Rectal smooth muscle tissue (tissue), 1 donor: ENCODE measurements around the gene DCAF7.
A peak's percentile ranks its signal among the peaks of the same experiment; 100 is the strongest.

ENCODE experiments used
- H3K27ac ChIP-seq: one replicate; pipeline ENCODE4 v1.7.0; 2013; ENCODE audit warnings: low read depth, low read length, inconsistent platforms
- H3K27me3 ChIP-seq: one replicate; pipeline ENCODE4 v1.7.0; 2013; ENCODE audit warnings: low read length; ENCODE audit not compliant: control insufficient read depth, insufficient read depth
- H3K36me3 ChIP-seq: one replicate; pipeline ENCODE4 v1.7.0; 2013; ENCODE audit warnings: low read length; ENCODE audit not compliant: control insufficient read depth, insufficient read depth
- H3K4me1 ChIP-seq: one replicate; pipeline ENCODE4 v1.7.0; 2013; ENCODE audit warnings: low read length; ENCODE audit not compliant: control insufficient read depth, insufficient read depth
- H3K4me3 ChIP-seq: one replicate; pipeline ENCODE4 v1.7.0; 2013; ENCODE audit warnings: low read length
- H3K9ac ChIP-seq: one replicate; pipeline ENCODE4 v1.7.0; 2013; ENCODE audit warnings: low read length

Gene DCAF7

GRCh38 chr17:63549946-63550816 lies at the start of gene DCAF7:
Gene DCAF7, plus strand, starts transcription at chr17:63550477. Its CDS starts 201 bp downstream, at chr17:63550678.
- H3K4me1 ChIP-seq = peaks cover 5% of the 10 kb centered on the region
- no peaks in the 10 kb centered on the region for H3K36me3 ChIP-seq
- H3K4me3 ChIP-seq = peak within 1 kb of the TSS; percentile 100
- peak within 1 kb of the TSS; percentile 80 for H3K9ac ChIP-seq
- no peaks in the 10 kb centered on the region for H3K27me3 ChIP-seq
- H3K27ac ChIP-seq = peak within 1 kb of the TSS; percentile 88

- no peaks in the 10 kb centered on the region for H3K27me3 ChIP-seq
- no peaks in the 10 kb centered on the region for H3K36me3 ChIP-seq
- no peak overlapping the region for H3K9ac ChIP-seq
- no peaks in the 10 kb centered on the region for H3K4me1 ChIP-seq
- H3K27ac ChIP-seq = no peak overlapping the region
- no peak overlapping the region for H3K4me3 ChIP-seq
Observed at GRCh38 chr17:63500543-63501390, 49.5 kb upstream of the DCAF7 start.

- no peaks in the 10 kb centered on the region for H3K4me1 ChIP-seq
- no peak overlapping the region for H3K27ac ChIP-seq
- no peak overlapping the region for H3K9ac ChIP-seq
- H3K4me3 ChIP-seq = no peak overlapping the region
- no peaks in the 10 kb centered on the region for H3K27me3 ChIP-seq
- no peaks in the 10 kb centered on the region for H3K36me3 ChIP-seq
Observed at GRCh38 chr17:63503341-63503705, 47.0 kb upstream of the DCAF7 start.

- Histone ChIP-seq H3K36me3 (no peaks in the 10 kb centered on the region), H3K4me3 (no peak overlapping the region), H3K4me1 (no peaks in the 10 kb centered on the region), H3K9ac (no peak overlapping the region), H3K27me3 (no peaks in the 10 kb centered on the region), H3K27ac (no peak overlapping the region)
Observed at GRCh38 chr17:63504261-63504660, 46.0 kb upstream of the DCAF7 start.

GRCh38 chr17:63505341-63505740 lies 44.9 kb upstream of the DCAF7 start:
- H3K4me3 ChIP-seq = no peak overlapping the region
- no peaks in the 10 kb centered on the region for H3K4me1 ChIP-seq
- H3K27ac ChIP-seq = no peak overlapping the region
- no peaks in the 10 kb centered on the region for H3K27me3 ChIP-seq
- no peak overlapping the region for H3K9ac ChIP-seq
- no peaks in the 10 kb centered on the region for H3K36me3 ChIP-seq

- no peaks in the 10 kb centered on the region for H3K36me3 ChIP-seq
- no peak overlapping the region for H3K27ac ChIP-seq
- no peak overlapping the region for H3K4me3 ChIP-seq
- H3K27me3 ChIP-seq = no peaks in the 10 kb centered on the region
- H3K9ac ChIP-seq = no peak overlapping the region
- no peaks in the 10 kb centered on the region for H3K4me1 ChIP-seq
Observed at GRCh38 chr17:63506627-63507026, 43.6 kb upstream of the DCAF7 start.

- Histone ChIP-seq H3K36me3 (no peaks in the 10 kb centered on the region), H3K27ac (no peak overlapping the region), H3K4me1 (no peaks in the 10 kb centered on the region), H3K9ac (no peak overlapping the region), H3K4me3 (no peak overlapping the region), H3K27me3 (no peaks in the 10 kb centered on the region)
Observed at GRCh38 chr17:63511331-63511730, 38.9 kb upstream of the DCAF7 start.

DNA sequence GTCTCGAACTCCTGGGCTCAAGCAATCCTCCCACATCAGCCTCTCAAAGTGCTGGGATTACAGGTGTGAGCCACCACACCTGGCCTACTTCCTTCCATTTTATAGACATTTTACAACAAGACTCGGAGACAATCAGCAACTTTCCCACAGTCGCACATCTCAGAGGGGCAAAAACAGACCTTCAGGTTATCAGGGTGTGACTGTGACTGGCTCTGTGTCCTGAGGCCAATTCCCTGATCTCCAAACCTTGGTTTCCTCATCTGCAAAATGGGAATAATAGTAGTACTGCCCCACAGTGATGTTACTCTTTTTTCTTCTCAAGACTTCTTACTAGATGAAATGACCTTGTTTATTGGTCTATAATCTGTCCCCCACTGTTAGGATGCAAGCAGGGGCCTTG lies 37.9 kb upstream of the DCAF7 start:
- Histone ChIP-seq H3K27ac (no peak overlapping the region), H3K36me3 (no peaks in the 10 kb centered on the region), H3K4me1 (no peaks in the 10 kb centered on the region)

GRCh38 chr17:63512896-63513644 lies 37.2 kb upstream of the DCAF7 start:
- no peaks in the 10 kb centered on the region for H3K4me1 ChIP-seq
- no peaks in the 10 kb centered on the region for H3K36me3 ChIP-seq
- no peaks in the 10 kb centered on the region for H3K27me3 ChIP-seq
- H3K9ac ChIP-seq = no peak overlapping the region
- H3K27ac ChIP-seq = no peak overlapping the region
- H3K4me3 ChIP-seq = no peak overlapping the region

More for the DNA sequence above, 37.9 kb upstream of the DCAF7 start:
- Histone ChIP-seq H3K27me3 (no peaks in the 10 kb centered on the region), H3K4me3 (no peak overlapping the region), H3K9ac (no peak overlapping the region)

DNA sequence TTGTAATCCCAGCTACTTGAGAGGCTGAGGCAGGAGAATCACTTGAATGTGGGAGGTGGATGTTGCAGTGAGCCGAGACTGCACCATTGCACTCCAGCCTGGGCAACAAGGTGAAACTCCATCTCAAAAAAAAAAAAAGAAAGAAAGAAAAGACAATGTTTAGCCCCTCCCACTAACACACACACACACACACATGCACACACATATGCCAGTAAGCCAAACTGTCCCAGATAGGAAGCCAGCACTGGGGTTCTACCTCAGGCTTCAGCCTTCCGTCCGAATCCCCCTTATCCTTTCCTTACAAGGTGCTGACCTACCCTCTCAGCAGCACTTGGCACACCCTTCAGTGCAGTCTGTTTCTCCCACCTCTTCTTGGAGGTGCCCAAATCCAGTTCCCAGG lies 35.8 kb upstream of the DCAF7 start:
- Histone ChIP-seq H3K9ac (no peak overlapping the region), H3K4me3 (no peak overlapping the region), H3K27ac (no peak overlapping the region), H3K27me3 (no peaks in the 10 kb centered on the region), H3K36me3 (no peaks in the 10 kb centered on the region), H3K4me1 (no peaks in the 10 kb centered on the region)

GRCh38 chr17:63514974-63515373 lies 35.3 kb upstream of the DCAF7 start:
- Histone ChIP-seq H3K9ac (no peak overlapping the region), H3K4me1 (no peaks in the 10 kb centered on the region), H3K27ac (no peak overlapping the region), H3K36me3 (no peaks in the 10 kb centered on the region), H3K27me3 (no peaks in the 10 kb centered on the region), H3K4me3 (no peak overlapping the region)

- no peak overlapping the region for H3K9ac ChIP-seq
- H3K27me3 ChIP-seq = no peaks in the 10 kb centered on the region
- no peaks in the 10 kb centered on the region for H3K36me3 ChIP-seq
- H3K4me1 ChIP-seq = no peaks in the 10 kb centered on the region
- no peak overlapping the region for H3K4me3 ChIP-seq
- H3K27ac ChIP-seq = no peak overlapping the region
Observed at GRCh38 chr17:63515426-63515825, 34.9 kb upstream of the DCAF7 start.
